Keratinocyte (primary cell): Measurements from ENCODE around the gene VRK1. TPM values are rescaled to one million over a fixed set of nuclear protein-coding genes. Genes with fewer than 3 reads are reported as not detected.

Experiments
- DNase-seq: peaks from one replicate; pipeline ENCODE4 v3.0.0-alpha.2; 2011; ENCODE audit warnings: low read depth, missing footprints, low spot score
- FAIRE-seq: peaks from 2 replicates; lab custom pipeline; 2011; peaks lifted over from hg19 to GRCh38; lab: Jason Lieb, UNC
- H2AFZ ChIP-seq: 2 replicates; pipeline ENCODE4 v1.6.0; 2012; ENCODE audit warnings: low read length, control low read depth, inconsistent platforms; ENCODE audit not compliant: control insufficient read depth
- H3K27ac ChIP-seq: 2 replicates; pipeline ENCODE4 v1.5.1; 2011; ENCODE audit warnings: low read length; ENCODE audit not compliant: control insufficient read depth, insufficient read depth
- H3K27me3 ChIP-seq: 3 replicates; pipeline ENCODE4 v1.6.0; 2011; ENCODE audit warnings: low read length; ENCODE audit not compliant: control insufficient read depth, insufficient read depth; ENCODE audit errors: extremely low read depth
- H3K36me3 ChIP-seq, 2 experiments: 2 replicates in 1 of 2; 3 replicates in 1 of 2; pipeline ENCODE4 v1.5.1; 2011; ENCODE audit warnings: low read length in 2 of 2, mild to moderate bottlenecking in 1 of 2; ENCODE audit not compliant: control insufficient read depth in 2 of 2, insufficient read depth in 2 of 2; ENCODE audit errors: extremely low read depth in 1 of 2
- H3K4me1 ChIP-seq: 3 replicates; pipeline ENCODE4 v1.5.1; 2011; ENCODE audit warnings: low read length; ENCODE audit not compliant: control insufficient read depth, insufficient read depth; ENCODE audit errors: extremely low read depth
- H3K4me2 ChIP-seq: 3 replicates; pipeline ENCODE4 v1.6.0; 2011; ENCODE audit warnings: low read depth, low read length; ENCODE audit not compliant: control insufficient read depth, insufficient read depth; ENCODE audit errors: extremely low read depth
- H3K4me3 ChIP-seq, 3 experiments: fragments of 200-600 bp in 1 of 3; sonication (generic) in 1 of 3; 2 replicates in 2 of 3; 3 replicates in 1 of 3; pipeline ENCODE4 v1.5.1; 2011 to 2016; ENCODE audit warnings: low read length in 3 of 3, mild to moderate bottlenecking in 3 of 3, control low read depth in 2 of 3, inconsistent platforms in 1 of 3, low read depth in 1 of 3, mixed read lengths in 1 of 3, mixed run types in 1 of 3, moderate library complexity in 1 of 3; ENCODE audit not compliant: control insufficient read depth in 2 of 3, insufficient read depth in 2 of 3; ENCODE audit errors: extremely low read depth in 1 of 3
- H3K79me2 ChIP-seq: 2 replicates; pipeline ENCODE4 v1.6.0; 2012; ENCODE audit warnings: low read length; ENCODE audit not compliant: control insufficient read depth, insufficient read depth
- H3K9ac ChIP-seq: 3 replicates; pipeline ENCODE4 v1.6.0; 2011; ENCODE audit warnings: low read length; ENCODE audit not compliant: control insufficient read depth, insufficient read depth; ENCODE audit errors: extremely low read depth
- H3K9me1 ChIP-seq: 3 replicates; pipeline ENCODE4 v1.6.0; 2011; ENCODE audit warnings: low read length; ENCODE audit not compliant: control insufficient read depth, insufficient read depth; ENCODE audit errors: extremely low read depth
- H3K9me3 ChIP-seq: 2 replicates; pipeline ENCODE4 v1.5.1; 2012; ENCODE audit warnings: low read depth, low read length; ENCODE audit not compliant: control insufficient read depth
- H4K20me1 ChIP-seq: 3 replicates; pipeline ENCODE4 v1.6.0; 2011; ENCODE audit warnings: low read length; ENCODE audit not compliant: control insufficient read depth, insufficient read depth; ENCODE audit errors: extremely low read depth
- CTCF ChIP-seq, 3 experiments: IDR thresholded peaks in 1 of 3; conservative IDR thresholded peaks in 1 of 3; optimal IDR thresholded peaks in 1 of 3; 2 replicates in 2 of 3; 3 replicates in 1 of 3; pipeline versions ENCODE3 to v1.5.1; 2011; ENCODE audit warnings: low read length in 3 of 3, mild to moderate bottlenecking in 3 of 3, moderate library complexity in 2 of 3, control low read depth in 1 of 3, inconsistent platforms in 1 of 3; ENCODE audit not compliant: insufficient read depth in 2 of 3; ENCODE audit errors: extremely low read depth in 1 of 3
- EZH2 ChIP-seq: IDR thresholded peaks from one replicate; pipeline ENCODE4 v1.6.1; 2012; ENCODE audit warnings: inconsistent platforms, mild to moderate bottlenecking, low read length, moderate library complexity
- dilution Hi-C: fragments of 300-500 bp; cut with MboI; formaldehyde crosslinking; loops from one replicate; pipeline ENCODE4 v1.7.0; 2020; ENCODE audit warnings: low sequenced_read_pairs; ENCODE audit not compliant: extremely low pct_ligation_motif_present
- polyA plus RNA-seq, 5 experiments: library from polyadenylated mRNA; depleted of rRNA in 3 of 5; stranded (reverse) in 3 of 5; stranded (forward) in 1 of 5; unstranded in 1 of 5; fragments of >200 nt; gene quantifications; 1 replicate in 1 of 5; 2 replicates in 3 of 5; 3 replicates in 1 of 5; pipeline versions ENCODE4 v1.2.1 to v1.2.3, GENCODE V29; 2011 to 2012; ENCODE audit warnings: missing spikeins in 2 of 5, low read depth in 1 of 5, low replicate concordance in 1 of 5

The VRK1 gene
- polyA plus RNA-seq, 1 donor (not counting 4 experiments of a cell fraction or from before 2014, with no cell fraction given), result 27.1 TPM

GRCh38 chr14:96776791-96777190, 20.4 kb upstream of the VRK1 start:
- no peak for TF ChIP-seq EZH2
- no peak for TF ChIP-seq CTCF (optimal IDR thresholded peaks at IDR 0.05 in 1 of 3, IDR thresholded peaks at IDR 0.05 in 1 of 3, conservative IDR thresholded peaks at IDR 0.05 in 1 of 3; ENCODE audit: extremely low read depth in 1 of 3, insufficient read depth in 2 of 3, low read length in 3 of 3)
- DNase-seq, result no peak
- Histone ChIP-seq H3K4me1 (no peaks in the 10 kb centered on the region), H3K4me3 (no peak overlapping the region), H3K36me3 (no peaks in the 10 kb centered on the region), H3K4me2 (no peak overlapping the region), H3K27me3 (peaks cover 3% of the 10 kb centered on the region), H3K9me3 (no peaks in the 10 kb centered on the region), H3K79me2 (no peaks in the 10 kb centered on the region), H3K9me1 (no peaks in the 10 kb centered on the region), H3K9ac (no peak overlapping the region), H2AFZ (no peak overlapping the region), H3K27ac (no peak overlapping the region), H4K20me1 (no peaks in the 10 kb centered on the region)
- dilution Hi-C loops, result no loop called here
- FAIRE-seq, result no peak

- Histone ChIP-seq H2AFZ (no peak overlapping the region), H3K36me3 (no peaks in the 10 kb centered on the region), H4K20me1 (no peaks in the 10 kb centered on the region), H3K4me3 (no peak overlapping the region), H3K9me3 (no peaks in the 10 kb centered on the region), H3K9ac (no peak overlapping the region), H3K27me3 (no peaks in the 10 kb centered on the region), H3K9me1 (no peaks in the 10 kb centered on the region), H3K4me1 (peaks cover 19% of the 10 kb centered on the region), H3K4me2 (no peak overlapping the region), H3K27ac (no peak overlapping the region), H3K79me2 (no peaks in the 10 kb centered on the region)
- FAIRE-seq (no peak), DNase-seq (no peak)
- no peak for TF ChIP-seq EZH2
- no peak for TF ChIP-seq CTCF (optimal IDR thresholded peaks at IDR 0.05 in 1 of 3, IDR thresholded peaks at IDR 0.05 in 1 of 3, conservative IDR thresholded peaks at IDR 0.05 in 1 of 3; ENCODE audit: extremely low read depth in 1 of 3, insufficient read depth in 2 of 3, low read length in 3 of 3)
- dilution Hi-C loops, result no loop called here
These were observed 16.7 kb upstream of the VRK1 start for GRCh38 chr14:96780500-96780899.
